ENCODE results near the gene JAML.
A peak's percentile ranks its signal among the peaks of the same experiment; 100 is the strongest.

The JAML gene

DNA sequence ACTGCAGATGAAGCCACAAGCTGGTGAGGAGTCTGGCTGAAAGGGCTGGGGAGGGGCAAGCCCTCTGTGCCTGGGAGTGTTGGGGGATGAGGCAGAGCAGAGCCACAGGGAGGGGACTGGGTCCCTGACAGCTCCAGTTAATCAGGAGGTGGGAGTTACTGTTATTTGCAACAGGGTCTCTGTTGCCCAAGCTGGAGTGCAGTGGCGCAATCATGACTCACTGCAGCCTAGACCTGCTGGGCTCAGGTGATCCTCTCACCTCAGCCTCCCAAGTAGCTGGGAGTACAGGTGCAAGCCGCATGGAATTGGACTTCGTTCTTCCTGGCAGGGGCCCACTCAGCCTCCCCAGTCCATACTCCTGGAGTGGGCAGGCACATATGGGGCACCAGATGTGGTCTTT lies 56.1 kb downstream of the JAML start:
- DNase-seq (ENCODE audit: low spot score): no peak

DNA sequence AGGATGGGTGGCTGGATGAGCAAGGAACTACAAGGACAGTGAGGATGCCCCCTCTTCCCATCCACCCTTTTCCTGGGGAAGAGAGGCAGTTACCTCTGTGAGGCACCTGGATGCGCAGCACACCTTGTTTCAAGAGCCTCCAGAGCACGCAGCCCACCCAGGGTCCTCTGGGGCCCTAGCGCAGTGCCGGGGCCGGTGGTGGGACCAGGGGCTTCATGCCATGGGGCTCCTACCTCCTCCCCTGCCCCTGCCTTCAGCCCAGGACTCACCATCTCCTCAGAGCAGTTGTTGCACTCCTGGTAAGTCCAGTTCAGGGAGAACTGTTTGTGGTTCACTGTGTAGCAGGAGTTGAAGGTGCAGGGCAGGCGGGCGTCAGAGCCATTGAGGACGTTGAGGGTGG lies 56.5 kb downstream of the JAML start:
- no peak for DNase-seq (ENCODE audit: low spot score)

DNA sequence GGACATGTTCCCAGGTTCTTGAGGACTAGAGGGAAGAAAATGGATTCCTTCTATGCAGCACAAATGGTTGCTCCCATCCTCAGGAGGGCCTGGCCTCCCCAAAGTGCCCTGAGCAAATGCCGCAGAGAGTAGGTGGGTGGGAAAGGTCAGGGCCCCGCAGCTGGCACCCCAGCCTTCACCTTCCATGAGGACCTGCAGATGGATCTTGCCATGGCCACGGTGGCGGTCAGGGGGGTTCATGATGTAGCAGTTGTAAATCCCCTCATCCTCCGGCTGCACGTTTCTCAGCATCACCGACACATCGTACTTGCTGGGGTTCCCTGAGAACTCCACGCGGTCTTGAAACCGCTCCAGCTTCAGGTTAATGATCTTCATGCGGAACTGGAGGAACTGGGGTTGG lies 56.9 kb downstream of the JAML start:
- DNase-seq (ENCODE audit: low spot score): no peak

DNA sequence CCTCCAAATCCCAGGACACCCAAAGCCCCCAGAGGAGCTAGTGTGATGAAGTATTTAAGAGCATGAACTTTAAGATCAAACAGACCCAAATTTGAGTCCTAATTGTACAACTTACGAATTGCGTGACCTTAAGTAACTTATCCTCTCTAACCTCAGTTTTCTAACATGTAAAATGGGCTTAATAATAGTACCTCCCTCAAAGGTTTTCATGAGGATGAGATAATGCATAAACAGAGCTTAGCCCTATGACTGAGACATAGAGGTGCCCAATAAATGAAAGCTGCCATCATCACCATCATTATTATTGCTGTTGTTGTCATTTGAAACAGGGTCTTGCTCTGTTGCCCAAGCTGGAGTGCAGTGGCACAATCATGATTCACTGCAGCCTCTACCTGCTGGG lies 57.6 kb downstream of the JAML start:
- DNase-seq (ENCODE audit: low spot score): no peak

DNA sequence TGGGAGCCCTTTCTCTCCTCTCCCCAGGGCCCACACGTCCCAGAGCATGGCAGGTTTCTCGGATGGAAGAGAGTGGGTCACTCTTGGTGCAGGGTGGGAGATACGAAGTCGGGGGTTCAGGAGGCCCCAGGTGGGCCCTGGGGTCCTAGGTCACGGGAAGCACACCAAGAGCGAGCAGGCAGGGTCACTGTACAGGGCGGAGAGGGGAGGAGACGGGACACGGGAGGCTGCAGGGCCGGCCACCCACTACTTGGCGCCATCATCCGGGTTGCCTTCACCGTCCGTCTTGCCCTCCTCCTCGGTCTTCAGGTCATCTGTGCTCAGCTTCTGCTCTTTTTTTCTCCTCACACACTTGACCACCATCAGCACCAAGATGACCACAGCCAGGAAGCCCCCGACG lies 58.2 kb downstream of the JAML start:
- no peak for DNase-seq (ENCODE audit: low spot score)

DNA sequence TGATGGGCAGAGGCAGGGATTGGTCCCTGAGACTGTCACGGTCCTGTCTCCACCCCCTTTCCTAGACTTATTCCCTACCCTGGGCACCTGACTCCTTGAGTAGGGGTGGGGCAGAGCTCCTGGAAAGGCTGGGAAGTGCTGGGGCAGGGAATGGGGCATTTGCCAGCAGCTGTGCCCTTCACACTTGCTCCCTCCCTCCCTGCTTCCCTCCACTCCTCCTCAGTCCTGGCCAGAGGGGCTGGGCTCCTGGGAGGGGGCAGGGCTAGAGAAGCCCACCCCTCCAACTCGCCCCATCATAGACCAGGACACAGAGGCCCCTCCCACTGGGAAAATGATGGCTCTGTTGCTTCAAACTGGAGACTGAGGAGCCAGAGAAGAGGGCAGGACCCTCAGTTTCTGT lies 59.9 kb downstream of the JAML start:
- DNase-seq (ENCODE audit: low spot score): no peak

DNA sequence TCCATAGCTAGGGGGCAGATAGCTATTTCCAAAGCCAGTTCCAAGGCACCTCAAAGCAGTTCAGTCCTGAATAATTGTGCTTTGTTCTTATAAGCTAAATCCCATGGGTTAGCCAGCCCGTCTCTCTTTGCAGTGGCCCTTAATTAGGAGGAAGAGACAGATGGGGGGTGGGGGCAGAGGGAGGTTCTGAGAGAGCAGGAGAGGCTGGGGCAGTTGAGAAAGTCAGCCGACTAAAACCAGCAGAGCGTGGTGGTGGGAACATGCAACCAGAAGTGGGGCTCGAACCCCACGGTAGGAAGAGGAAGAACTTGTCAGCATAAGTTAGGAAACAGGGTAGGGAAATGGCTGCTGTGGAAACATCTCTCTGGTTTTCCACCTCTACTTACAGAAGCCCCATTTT lies 61.3 kb downstream of the JAML start:
- no peak for DNase-seq (ENCODE audit: low spot score)

DNA sequence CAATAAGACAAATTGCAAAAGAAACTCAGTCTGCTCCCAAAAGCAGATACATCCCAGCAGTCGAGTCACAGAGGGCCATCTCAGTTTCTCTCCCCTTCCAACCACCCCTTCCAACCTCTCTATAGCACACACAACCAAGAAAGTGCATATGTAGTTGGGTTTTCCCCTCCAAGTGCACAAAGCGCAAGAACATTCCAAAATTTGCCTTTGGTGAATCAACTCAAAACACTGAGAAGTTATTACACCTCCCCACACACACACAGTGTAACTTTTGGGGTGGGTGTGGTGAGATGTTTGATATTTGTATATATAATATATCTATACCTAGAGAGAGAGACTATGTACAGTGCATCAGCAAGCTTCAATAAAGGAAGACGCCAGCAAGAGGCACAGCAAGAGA lies 62.0 kb downstream of the JAML start:
- no peak for DNase-seq (ENCODE audit: low spot score)

DNA sequence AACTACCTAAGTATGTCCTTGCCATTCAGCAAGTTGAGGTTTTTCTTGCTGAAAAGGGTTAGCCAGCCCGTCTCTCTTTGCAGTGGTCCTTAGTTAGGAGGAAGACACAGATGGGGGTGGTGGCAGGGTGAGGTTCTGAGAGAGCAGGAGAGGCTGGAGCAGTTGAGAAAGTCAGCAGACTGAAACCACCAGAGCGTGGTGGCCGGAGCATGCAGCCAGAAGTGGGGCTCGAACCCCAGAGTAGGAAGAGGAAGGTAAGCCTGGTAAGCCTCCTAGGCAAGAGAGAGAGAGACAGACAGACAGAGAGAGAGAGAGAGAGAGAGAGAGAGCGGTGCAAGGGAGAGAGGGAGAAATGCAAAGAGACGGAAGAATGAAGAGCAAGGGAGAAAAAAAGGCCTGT lies 63.0 kb downstream of the JAML start:
- no peak for DNase-seq (ENCODE audit: low spot score)

DNA sequence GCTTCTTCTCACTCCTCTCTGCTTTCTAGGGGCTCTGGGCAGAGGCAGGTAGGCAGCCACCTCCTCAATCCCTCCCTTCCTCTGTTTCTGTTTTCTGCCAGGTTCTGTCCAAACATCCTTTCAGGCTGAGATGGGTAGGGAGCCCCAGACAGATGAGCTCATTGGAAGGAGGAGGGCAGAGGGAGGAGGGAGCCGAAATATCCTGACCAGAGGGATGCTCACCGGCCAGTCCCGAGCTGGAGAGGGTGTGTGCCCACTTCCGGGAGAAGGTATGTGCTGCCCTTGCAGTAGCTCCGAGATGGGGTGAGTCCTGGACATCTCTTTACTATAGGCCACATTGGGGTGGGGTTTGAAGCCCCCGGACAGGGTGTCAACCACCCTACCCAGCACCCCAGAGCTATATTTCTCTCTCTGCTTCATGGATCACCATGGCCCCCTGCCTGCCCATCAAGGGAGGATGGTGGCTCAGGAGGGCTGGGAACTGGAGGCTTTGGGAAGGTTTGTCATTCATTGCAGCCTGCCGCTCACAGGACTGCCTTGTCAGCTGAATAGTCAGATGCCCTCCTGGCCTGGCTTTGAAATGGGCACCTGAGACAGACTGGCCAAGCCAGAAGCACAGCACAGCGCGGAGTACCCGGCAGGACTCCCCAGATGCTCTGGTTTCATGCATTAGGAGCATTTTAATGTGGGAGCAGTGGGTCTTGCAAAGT lies 67.5 kb downstream of the JAML start:
- DNase-seq (ENCODE audit: low spot score): no peak

DNA sequence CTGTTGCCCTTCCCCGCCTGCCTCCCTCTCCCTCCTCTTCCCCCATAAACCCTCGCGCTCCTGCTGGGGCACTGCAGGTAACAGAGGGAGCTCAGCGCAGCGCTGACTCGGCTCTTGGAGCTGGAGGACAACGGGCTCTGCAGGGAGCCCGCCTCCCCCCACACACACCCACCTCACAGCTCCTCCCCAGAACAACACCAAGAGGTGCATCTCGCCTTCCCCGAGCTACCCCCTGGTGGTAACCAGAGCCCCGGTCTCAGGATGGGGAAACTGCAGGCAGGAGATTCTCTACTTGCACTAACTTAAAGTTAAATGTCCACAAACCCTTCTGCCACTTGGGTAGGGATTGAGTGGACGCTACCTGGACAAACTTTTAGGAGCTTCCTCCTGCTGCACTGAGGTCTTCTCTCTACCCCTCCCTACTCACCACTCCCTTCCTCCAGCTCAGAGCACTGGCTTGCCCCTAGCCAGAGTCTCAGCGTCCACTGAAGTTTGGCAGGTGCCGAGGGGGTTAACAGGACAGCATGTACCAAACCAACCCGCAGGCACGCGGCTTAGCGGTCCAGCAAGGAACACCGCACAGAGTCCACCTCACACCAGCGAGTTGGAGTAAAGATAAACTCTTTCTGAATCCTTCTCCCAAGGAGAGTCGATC lies 68.2 kb downstream of the JAML start:
- peak; percentile 10 for DNase-seq (ENCODE audit: low spot score)

DNA sequence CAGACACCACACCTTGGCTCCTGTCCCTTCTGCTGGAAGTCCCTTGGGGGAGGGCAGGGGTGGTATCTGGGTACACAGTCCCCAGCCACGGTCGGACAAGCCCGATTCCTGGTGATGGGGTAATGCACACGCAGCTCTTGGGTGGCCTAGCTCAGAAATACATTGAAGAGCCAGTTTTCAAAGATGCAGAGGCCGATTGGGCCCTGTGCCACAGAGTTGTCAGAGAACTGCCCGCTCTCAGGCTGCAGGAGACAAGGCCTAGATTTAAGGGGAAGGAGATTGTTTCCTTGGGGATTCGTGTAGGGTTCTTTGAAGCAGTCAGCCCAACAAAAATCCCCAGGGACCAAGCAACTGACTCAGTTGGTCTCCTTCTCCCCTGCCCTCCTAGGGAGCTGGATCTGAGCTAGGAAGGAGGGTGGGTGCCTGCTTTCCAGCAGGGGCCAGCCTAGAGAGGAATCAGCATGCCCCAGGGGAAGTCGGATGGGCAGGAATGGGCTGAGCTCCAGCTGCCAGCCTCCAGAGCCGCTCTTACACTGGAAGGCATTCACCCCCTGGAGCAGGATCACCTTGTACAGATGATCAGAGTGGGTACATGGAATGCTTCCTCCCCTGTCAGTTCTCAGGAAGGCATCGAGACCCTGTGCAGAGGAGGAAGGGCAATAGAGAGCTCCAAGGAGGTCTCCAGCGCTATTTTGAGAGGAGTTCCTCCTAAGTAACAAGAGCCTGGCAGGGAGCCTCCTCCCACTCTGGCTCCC lies 68.9 kb downstream of the JAML start:
- DNase-seq (ENCODE audit: low spot score): no peak

DNA sequence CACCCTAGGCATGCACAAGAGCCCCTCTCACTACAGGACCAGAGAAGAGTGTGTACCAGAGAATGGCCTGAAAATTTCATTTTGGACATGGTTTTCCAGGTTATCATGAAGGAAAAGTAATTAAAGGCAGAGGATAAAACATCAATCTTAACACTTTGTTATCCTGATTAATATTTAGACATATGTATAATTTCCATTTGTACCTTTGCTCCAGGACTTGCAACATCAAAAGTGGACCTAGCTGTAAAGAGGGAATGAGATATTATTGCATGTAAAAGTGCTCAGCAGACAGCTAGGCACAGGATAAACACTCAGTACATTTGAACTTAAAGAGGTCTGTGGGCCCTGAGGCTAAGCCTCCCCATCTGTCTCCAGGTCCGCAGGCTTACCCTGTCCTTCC lies 70.2 kb downstream of the JAML start:
- DNase-seq (ENCODE audit: low spot score): no peak

DNA sequence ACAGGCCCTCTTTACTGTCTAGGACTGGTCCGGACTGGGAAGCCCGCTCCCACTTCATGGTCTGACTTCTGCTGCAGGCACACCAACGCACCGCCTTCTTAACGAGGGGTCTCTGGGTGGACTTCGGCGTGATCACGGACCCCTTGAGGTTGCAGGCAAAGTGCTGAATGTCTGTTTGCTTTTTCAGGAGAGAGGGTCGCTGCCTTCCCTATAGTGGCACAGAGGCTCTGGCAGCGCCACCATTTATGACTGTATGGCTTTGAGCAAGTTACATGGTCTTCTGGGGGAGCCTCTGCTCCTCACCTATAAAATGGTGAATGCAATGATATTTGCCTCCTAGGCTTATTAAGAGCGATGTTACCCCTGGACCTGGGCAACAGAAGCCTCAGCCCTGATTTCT lies 70.8 kb downstream of the JAML start:
- DNase-seq (ENCODE audit: low spot score): no peak

DNA sequence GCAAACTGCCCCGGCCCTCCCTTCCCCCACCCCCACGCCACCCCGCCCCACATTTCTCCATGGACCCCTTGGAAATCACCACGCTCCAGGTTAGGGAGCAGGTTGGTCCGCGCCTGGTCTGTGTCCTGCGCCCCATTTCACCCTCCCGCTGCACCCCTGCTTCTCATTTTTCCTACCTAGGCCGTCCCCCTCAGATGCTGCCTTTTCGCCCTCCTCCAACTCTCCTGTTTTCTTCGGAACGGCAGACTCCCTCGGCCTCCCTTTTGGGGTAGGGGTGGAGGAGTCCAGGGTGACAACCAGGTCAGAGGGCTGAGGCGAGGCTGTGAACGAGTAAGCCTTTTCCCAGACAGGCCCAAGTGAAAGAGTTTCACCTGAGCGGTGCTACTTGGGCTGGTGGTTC lies 71.3 kb downstream of the JAML start:
- DNase-seq (ENCODE audit: low spot score): no peak

DNA sequence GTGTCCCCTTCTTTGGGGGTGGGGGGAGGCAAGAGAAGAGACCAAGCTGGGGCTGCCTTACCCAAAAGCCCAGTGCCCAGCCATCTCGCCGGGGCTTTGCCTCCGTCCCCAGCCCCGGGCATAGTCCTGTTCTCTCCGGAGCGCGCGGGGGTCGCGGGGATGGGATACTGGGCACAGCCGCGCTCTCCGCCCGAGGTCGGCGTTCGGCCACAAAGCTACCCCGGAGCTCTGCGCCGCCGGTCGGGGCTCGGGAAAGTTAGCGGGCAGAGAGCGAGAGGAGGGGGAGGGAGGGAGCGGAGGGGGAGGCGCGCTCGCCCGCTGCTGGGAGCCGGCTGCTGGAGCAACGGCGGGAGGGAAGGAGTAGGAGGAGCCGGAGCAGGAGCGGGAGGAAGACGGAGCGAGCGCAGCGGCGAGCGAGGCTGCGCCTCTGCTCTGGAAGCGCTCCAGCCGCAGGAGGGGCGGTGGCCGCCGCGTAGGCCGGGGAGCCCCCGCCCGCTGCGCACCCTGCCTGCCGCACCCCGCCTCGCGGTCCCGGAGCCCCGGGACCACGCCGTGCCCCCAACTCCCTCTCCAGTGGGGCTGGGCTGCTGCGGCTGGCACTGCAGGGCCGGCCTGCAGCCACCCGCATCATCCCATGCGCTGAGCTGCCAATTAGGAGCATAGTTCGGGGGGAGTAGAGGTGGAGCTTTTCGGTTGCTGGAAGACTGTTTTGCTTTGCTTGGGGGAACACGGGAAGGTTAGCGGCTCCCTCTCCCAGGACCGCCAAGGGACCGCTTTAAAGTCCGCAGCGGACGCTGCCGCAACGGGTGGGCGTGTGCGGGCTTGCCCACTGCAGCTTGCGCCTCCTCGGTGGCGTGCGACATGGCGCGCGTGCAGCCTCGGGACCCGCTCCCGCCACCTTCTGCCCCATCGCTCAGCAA lies 72.0 kb downstream of the JAML start, which contains the start of gene SCN4B:
SCN4B (minus strand) TSS at position 272 of the 920 bp plus-strand sequence; CDS start at position 122, 150 bp downstream.
- DNase-seq (ENCODE audit: low spot score): no peak

DNA sequence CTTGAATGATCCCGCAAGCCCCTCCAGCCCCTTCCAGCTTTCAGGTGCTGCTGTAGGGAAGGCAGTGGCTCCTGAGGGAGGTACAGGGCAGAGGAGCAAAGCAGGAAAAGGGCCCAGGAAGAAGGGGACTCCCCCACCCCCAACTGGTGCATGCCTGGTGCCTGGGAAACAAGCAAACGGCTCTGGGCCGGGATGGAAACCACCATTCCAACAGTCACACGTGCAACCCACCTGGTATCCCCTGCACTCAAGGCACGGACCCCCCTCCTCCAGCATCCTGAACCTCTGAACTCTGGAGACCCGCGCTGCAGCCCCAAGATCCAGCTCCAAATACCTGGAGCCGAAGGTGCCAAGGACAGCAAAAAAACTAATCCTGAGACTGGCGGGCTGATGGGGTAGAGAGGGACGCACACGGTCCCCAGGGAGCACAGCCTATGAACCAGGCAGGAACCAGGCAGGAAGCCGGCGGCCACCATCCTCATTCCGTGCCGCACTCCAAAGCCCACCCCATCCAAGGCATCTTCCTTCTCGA lies 72.7 kb downstream of the JAML start:
- no peak for DNase-seq (ENCODE audit: low spot score)

DNA sequence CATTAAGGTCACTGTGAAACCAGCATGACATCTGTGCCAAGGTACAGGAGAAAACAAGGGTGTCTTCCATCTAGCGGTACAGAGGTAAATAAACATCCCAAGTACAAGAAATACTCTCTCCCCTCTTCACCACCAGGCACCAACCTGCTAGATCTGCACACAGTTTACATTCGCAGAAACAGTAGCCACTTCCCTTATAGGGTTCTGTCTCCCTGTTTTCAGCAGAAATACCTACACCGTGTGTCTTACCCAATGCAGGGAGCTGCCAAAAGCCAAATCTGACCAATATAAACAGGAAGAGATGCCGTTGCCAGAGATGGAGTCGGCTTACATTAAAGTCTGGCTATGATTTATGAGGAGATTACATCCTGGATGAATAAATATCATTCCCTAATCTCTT lies 73.4 kb downstream of the JAML start:
- no peak for DNase-seq (ENCODE audit: low spot score)

DNA sequence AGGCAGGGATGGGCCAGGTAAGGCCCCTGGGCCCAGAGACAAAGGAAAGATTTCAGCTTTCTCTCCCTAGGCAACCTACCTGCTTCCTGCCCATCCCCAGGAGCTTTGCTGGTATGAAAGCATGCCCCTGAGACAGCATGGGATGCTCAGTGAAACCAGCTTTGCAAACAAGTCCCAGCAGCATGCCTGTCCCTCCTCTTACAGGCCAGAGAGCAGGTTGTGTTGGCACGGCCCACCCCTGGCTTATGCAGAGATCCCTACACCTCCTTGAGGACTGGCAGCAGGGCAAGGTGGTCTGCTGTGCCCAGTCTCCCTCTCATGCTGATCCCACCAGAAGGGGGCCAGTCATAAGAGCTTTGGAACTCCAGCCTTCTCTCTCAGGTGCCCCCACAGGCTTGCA lies 75.3 kb downstream of the JAML start:
- no peak for DNase-seq (ENCODE audit: low spot score)

DNA sequence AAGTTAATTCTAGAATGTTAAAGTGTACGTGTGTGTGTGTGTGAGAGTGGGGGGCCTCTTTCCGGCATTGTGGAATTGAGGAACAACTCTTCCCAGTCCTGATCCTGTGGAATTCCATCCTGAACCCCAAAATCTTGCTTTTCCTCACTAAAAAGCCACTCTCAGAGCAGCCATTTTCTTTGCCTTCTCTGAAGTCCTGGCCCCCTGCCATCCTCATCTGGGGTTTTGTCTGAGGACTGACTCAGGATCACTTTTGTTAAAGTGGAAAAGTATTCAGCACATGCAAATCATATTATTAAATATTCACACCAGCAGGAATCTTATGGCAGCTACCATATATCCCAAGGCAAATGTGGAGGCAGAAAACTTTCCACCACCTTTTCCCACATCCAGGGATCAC lies 76.0 kb downstream of the JAML start:
- DNase-seq (ENCODE audit: low spot score): no peak

DNA sequence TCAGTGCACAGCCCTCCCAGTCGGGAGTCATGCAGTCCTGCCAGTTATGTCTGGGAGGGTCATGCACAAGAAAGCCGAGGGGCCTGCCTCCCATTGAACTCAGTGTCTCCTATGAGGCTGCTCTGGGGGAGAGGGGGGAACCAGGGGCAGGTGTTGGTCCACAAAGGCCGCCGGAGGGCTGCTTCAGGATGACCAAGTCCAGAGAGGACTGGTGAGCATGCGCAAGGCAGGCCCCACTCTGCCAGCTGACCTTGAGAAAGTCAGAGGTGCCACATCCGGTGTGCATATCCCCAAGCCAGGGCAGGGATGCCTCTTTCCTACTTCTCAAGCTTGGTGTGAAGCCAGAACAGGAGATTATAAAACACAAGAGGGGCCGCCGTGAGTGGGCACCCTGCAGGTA lies 76.6 kb downstream of the JAML start:
- DNase-seq (ENCODE audit: low spot score): no peak

DNA sequence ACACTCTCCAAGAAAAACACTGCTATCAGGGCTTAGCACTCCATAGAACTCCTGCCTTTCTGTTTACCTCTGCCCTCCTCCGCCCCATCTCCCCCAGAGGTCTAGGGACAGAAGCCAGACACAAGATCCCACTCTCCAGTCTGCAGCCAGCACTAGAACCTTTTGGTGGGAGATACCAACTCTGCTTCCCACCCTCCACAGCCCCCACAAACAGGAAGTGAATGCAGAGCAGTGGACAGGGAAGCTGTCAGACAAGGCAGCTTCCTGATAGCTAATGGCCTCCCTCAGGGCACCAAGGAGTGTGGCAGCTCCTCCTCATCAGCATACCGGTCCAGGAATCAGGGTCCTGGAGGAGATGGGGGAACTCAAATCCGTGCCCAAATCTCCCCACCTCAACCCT lies 77.3 kb downstream of the JAML start:
- DNase-seq (ENCODE audit: low spot score): no peak
